ENCODE results near the gene DDOST.

GRCh38 chr1:20633190-20634064, 27.7 kb downstream of the DDOST start, which contains the start of gene PINK1:
- TF ChIP-seq EZH2 (IDR thresholded peaks at IDR 0.05): no peak
- TF ChIP-seq POLR2AphosphoS5 (IDR thresholded peaks at IDR 0.05; ENCODE audit: borderline replicate concordance, low read depth, low read length): no peak
- no peak for TF ChIP-seq FOXP2 (optimal IDR thresholded peaks at IDR 0.05; ENCODE audit: control extremely low read depth, extremely low read length, insufficient read depth)

All from SK-N-MC (cell line).